GM23248 (cell line): Measurements from ENCODE around the gene MYOM3.

ENCODE experiments used
- EZH2 ChIP-seq: fragments of 200-600 bp; sonication (generic); IDR thresholded peaks from 2 replicates; pipeline ENCODE4 v1.6.1; 2018; ENCODE audit warnings: antibody characterized with exemption, mild to moderate bottlenecking; ENCODE audit not compliant: insufficient read depth, poor library complexity, severe bottlenecking
- EZH2phosphoT487 ChIP-seq: fragments of 200-600 bp; sonication (generic); IDR thresholded peaks from 2 replicates; pipeline ENCODE4 v1.6.1; 2018; ENCODE audit warnings: antibody characterized with exemption, moderate library complexity, mild to moderate bottlenecking, low read depth; ENCODE audit not compliant: insufficient read depth

GRCh38 chr1:24075590-24075854, 36.4 kb downstream of the MYOM3 start:
- no peak for TF ChIP-seq EZH2phosphoT487
- no peak for TF ChIP-seq EZH2
